NCI-H1436 treated with DMSO at 0.1 percent for 48 hours (cell line): ENCODE measurements around the gene TIAM2.

Source experiments
- DNase-seq: peaks from one replicate; lab custom pipeline; 2025; lab: John Stamatoyannopoulos, UW

TIAM2 gene

DNA sequence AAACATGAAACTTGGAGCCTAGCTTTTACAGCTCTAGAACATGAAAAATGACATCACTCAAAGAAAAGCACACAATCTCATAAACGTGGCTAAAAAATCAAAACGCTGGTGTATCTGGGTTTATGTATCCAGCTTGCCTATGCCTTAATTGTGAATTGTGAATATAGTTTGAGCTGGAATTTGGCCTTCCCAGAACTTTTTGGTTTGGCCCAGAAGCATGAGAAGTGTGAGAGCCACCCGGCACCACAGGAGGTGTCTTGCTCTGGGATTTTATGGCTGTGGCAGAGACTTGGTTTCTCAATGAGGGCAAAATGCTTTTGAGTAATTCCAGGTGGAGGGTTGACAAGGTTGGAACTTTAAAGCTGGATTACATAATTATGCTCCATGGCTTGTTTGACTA, 69.2 kb downstream of the TIAM2 start:
- DNase-seq = no peak

DNA sequence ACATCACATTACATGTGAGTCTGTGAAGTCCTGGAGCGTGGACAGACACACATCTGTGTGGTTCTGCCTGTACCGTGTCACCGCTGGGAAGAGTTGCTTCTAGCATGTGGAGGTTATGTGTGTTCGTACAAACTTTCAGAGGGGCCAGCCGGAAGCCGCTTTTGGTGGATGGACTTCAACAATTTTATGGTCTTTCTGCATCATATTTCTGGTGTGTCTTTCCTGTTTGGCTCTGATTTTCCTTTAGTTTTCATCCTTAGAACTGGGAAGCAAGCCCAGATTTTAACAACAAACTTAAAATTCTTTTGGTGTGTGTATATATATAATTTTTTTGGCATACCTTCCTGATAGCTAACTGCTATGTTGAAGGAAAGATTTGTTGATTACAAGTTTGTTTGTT, 71.2 kb downstream of the TIAM2 start:
- no peak for DNase-seq

DNA sequence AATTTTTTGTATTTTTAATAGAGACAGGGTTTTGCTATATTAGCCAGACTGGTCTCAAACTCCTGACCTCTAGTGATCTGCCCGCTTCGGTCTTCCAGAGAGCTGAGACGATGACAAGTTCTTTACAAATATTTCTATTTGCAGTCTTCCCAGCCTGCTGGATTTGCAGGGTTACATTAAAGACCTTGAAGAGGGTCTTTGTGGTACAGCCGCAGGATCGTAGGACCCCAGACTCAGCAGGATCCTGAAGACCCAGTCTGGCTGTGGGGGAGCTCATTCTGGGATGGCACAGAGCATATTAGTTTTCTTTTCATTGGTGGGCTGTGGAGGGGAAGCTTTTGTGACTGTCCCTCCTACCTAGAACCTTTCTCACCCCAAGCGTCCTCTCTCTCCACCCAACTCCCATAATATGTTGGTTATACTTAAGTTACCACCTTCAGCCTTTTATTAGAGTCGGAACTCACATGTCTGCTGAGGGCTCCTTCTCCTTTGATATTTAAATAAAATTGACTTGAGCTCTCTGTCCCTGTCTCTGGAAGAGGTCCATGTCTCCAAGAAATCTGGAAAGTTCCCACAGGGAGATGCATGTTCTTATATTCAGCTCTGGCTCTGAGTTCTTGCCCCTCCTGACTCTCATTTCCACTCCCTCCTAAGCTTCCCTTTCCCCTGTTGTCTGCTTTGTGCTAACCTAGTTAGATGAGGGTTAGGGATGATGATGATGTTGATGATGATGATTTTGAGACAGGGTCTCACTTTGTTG, 72.0 kb downstream of the TIAM2 start:
- no peak for DNase-seq

DNA sequence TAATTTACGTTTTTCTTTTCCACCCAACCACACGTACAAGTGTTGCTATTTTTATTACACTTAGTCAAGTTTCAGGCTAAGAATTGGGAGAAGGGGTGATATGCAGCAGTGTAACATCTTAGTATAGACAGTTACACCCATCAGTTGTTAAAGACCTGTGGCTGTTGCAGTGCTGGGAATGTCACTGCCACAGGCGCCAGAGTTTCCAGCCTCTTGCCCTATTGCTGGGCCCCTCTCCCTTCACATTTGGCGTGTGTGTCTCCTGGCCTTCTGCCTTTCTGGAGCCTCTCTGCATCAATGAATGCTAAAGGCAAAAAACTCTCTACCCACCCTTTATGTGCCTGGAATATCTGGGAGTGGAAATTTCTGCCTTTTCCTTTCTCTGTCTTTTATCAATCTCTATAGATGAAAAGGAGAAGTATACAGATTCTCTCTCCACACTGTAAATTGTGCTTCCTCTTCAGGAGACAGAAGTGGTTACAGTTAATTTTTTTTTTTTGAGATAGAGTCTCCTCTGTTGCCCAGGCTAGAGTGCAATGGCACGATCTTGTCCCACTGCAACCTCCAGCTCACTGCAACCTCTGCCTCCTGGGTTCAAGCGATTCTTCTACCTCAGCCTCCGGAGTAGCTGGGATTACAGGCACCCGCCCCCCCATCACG, 73.0 kb downstream of the TIAM2 start:
- DNase-seq = no peak

DNA sequence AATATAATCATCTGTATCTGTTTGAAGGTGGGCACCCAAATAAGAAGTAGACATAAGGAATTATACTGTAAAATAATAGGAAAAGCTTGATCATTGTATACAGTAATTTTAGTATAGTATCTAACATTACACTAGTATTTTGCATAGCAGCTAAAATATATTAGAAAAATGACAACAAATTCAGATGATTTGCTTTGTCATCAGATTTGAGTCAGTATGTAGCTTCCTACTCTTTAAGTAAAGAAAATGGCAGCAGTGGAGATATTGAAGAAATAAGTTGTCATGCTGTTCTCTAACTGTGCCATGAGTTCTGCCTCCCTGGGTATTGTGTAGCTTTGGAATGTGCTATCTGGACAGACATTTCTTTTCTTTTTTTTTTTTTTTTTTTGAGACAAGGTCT, 74.4 kb downstream of the TIAM2 start:
- no peak for DNase-seq

DNA sequence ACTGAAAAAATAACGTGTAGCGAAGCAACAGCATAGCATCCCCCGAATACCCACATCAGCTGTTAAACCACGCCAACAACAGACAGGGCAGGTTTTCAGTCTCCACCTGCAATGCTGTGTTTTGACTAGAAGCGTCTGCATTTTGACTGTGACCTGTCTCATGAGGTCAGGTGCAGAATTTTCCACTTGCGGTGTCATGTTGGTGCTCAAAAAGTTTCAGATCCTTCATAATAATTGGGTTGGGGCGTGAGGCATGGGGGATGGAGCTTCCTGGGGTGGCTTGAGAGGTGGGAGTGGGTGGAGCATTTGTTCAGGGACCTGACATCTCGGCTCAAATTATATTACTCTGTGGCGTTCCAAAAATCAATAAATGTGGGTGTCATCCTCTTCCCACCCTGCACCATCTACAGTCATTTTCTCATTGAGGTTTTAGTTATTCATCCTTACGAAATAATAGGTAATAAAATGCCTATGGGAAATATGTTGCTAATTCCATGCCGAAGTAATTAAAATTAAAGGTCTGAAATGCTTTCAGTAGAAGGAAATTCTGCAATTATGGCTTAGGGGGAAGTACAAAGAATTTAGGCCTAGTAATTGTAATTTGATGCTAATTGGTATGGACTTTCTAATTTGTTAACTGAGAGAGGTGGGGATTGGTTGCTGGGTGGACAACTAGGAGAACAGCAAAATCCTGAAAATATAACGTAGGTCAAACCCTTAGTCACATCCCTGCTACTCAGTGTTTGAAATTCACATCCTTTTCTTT, 81.0 kb downstream of the TIAM2 start:
- no peak for DNase-seq

DNA sequence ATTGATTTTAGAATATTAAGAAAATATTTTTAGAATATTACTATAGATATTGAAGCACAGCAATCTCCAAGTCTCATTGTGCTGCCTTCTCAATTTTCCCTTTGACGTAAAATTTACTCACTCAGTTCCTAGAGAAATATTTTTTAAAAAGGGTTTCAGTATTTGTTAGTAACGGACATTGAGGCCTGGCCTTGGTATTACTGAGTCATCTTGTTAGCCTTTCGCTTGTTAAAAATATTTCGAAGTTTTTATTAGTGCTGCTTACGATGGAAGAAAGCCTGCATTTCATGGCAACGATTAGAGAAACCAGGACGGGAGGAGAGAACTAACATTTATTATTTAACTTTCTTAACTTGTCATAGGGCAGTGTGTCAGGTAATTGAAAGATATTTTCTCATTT, 82.2 kb downstream of the TIAM2 start:
- DNase-seq = no peak

DNA sequence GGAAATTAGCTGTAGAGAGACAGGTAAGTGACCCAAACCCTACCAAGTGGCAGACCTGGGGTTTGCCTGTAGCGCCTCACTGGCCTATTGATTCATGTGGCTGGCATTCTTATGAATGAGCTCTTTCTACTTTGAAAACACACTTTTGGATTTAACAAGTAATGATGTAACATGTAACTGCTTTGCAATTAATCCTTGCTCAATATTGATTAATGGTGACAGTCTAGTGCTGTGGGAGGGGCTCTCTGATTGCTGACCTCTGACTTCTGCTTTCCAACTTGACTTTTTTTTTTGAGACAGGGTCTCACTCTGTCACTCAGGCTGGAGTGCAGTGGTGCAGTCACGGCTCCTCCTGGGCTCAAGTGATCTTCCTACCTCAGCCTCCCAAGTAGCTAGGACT, 82.7 kb downstream of the TIAM2 start:
- DNase-seq = no peak

DNA sequence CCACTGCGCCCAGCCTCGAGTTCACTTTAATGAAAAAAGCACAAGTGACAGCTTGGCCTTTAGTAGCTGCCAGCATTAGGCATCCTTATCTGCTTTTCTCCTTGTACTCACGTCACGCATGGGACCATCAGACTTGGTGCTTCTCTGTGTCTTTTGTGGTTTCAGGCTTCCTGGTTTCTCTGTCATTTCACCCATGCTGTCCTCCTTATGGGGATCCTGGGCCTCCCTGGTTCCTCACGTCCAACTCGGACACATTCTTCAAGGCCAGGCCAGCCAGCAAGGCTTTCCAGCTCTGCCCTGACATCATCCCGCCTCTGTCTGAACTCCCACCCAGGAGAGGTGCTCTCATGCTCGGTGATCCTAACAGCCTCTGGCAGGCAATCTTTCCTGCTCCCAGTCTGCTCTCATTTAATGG, 83.2 kb downstream of the TIAM2 start:
- DNase-seq = no peak

DNA sequence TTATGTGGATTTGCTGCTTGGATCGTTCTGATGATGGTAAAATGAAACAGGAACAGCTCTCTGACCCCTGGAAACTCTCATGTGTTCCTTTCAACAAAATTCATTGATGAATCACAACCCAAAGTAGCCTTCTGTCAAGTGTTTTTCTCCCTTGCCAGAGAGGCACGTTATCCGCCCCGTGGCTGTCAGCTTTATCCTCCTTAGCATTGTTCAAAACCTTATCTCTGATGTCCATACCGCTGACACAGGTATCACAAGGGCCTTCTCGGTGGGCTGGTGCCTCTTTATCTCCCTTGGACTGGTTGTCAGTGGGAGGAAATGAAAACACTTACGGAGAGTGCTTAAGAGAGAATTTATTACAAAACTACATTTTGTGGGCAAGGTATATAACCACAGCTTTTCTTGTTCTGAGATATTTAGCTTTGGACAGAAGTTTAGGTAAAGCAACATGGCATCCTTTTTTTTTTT, 84.9 kb downstream of the TIAM2 start:
- no peak for DNase-seq

DNA sequence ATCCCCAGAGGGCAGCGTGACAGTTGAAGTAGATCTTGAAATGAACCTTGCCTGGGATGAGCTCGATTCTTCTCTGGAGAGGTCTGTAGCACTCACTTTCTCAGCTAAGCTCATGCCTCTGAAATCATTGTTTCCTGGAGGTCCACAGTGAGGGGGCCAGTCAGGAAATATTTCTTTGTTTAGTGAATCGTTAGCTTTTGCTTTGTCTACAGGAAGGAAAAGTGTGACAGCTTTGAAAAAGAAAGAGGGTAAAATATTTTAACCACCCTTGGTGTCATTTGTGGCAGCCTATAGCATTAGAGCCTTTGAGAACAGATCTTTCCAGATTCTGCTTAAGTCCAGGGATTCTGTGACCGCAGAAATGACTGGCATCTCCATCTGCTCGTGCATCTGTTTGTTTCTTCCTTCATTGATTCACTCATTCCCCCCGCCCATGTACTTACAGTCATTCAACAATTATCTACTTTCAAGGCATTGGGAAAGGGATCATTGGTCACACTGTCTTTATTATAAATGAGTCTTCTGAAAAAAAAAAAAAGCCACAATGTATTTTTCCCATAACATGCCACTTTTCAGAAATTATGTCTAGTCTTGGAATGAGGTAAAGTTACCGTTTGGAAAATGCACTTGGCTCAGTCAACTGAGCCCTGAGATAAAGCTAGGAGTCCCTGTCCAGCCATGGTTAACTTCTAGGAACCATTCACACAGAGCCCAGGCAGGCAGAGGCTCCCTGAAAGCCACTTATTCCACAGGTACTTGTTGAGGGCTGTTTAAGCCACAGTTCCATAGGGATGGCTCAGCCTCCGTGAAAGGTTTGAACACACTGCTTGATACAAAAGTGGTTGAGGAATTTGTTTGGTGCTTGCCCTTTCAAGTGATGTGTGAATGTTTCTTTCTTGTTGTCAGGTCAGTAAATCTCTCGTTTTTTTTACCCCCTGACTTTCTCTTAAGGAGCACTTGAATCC, 86.0 kb downstream of the TIAM2 start:
- DNase-seq = no peak

DNA sequence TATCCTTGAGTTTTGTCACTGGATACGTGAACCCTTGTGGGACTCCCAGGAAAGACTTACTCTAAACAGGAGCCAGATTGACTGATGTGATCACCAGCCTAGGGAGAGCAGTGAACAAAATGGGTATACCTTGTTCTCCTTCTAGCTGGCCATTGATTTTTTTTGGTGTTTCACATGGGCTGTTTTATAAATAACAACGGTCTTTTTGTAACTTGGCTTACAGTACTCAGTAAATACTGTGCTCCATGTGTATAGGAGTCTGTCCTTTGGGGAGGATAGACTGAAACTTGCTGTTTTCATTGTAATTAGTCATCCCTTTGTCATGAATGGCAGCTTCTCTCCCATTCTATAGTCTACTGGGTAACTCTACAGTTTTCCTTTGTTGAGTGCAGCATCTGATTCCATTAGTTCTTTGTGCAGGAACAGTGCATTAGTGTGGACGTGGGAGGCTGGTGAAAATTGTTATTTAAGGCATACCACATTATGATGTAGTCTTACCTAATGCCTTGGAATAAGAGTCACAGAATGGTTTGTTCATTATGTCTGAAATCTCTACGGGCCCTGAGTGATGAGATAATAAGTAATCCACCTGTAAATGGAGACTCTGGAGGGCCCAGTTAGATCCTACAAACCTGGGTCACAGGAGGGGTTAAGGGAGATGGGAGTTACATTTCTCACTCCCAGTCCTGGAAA, 89.5 kb downstream of the TIAM2 start:
- no peak for DNase-seq

DNA sequence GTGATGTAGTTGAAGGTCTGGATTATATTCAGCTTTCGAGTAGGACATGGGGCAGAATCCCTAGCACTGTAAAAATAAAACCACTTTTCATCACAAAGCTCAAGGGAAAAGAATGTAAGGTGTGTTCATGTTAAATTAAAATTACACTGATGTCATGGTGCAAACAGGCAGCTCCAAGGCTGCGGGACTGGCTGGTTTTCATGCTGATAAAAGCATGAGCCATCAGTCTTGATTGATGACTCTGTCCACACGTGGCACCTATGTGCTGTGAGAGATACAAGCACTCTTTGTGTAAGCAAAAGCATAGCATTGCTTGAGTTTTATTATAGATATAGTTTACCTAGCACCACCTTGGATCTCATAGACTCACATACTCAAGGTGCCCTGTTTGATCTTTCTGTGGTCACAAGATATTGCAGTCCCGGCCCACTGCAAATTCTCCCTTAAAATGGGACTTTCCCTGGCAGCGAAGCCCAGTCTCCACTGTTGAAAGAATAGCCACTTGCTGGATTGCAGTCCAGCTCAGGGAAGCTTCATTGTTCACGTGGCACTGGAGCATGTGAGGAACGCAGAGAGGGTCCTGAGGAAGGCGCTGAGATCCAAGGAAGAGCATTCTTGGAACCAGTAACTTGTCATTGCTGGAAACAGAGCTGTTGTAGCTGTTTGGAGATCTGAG, 90.6 kb downstream of the TIAM2 start:
- DNase-seq = no peak

DNA sequence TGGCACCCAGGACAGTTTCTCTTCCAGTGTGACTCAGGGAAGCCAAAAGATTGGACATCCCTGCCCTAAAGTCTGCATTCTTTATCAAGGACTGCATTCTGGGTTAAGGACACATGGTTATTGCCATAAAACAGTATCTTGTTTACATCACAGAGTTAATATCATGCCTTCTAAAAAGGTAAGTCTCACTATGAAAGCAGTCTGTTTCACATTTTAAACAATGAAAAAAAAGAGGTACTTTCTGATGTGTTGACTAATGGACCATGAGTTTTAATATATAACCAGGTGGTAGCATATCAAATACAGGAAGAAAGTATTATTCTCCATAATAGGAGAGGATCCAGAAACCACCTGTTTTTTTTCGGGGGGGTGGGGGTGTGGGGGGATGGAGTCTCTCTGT, 93.7 kb downstream of the TIAM2 start:
- DNase-seq = no peak

DNA sequence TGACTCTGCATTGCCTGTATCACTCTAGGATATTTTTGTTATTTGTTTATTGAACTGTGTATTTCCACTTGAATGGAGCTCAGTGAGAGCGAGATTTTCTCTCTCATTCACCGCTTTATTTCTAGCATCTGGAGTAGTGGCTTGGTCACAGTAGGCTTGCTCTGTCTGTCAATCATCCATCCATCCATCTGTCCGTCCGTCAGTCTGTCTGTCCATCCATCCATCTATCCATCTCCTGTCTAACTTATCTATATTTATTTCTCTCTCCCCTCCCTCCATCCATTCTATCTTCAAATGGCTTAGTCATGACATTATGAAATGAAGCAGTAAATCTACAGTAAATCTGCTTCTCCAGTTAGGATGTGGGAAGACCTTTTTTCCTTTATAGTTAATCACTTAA, 94.6 kb downstream of the TIAM2 start:
- no peak for DNase-seq

DNA sequence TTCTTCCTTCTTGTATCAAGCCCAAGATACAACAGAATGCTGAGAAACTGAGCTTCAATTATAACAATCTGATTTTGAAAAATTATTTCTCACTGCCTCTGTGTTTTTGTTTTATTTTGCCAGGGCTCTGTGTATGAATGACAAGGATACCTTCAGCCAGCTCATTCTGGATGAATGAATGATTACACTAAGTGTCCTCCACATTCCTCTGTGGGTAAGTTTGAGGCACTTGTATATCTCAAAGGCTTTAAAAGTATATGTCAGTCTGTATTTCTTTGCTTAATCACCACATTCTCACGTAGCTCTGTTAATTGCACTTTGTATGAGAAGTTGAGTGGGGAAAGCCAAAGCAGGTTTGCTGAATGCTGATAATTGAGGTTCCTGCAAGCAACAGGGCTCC, 95.1 kb downstream of the TIAM2 start:
- DNase-seq = no peak

DNA sequence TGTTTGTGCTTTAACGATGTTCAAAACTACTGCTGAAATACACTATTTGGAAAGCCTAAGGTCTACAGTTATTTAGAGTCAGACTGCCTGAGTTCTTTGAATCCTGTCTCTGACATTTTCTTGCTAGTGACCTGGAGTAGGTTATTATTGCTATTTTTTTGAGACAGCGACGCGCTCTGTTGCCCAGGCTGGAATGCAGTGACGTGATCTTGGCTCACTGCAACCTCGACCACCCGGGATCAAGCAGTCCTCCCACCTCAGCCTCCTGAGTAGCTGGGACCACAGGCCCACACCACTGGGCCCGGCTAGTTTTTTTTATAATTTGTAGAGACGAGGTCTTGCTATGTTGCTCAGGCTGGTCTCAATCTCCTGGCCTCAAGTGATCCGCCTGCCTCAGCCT, 96.6 kb downstream of the TIAM2 start:
- DNase-seq = no peak

DNA sequence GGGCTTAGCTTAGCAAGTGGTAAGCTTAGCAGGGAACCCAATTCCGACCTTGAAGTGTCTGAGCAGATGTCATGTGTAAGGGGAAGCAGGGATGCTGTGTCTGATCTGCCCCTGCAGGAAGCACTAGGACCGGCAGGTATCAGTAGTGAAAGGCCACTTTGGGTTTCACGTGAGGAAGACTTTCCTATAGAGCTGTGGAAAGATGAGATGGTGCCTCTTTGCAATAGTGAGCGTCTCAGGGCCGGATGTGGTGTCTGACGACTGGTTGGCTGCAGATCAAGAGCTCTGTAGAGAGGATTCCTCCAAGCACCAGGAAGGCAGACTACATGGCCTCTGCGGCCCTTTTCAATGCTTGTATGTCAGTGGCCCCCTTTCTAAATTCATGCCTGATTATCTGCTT, 98.3 kb downstream of the TIAM2 start:
- DNase-seq = no peak

DNA sequence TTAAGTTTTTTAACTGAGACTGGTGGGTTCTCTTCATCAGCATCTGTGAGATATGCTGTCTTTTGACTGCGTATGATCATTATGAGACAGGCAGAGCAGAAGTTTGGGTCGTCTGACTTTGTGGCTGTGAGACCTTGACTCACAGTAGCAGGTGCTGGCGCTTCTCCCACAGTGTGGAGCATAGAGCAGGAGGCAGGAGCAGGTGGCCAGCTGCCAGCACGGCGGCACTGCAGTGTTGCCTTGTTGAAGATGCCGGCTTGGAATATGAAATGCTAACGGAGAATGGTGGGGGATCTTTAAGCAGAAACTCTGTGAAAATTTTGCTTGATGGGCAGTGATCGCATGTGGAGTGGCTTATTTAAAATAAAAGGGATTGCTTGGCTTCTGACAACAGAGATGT, 105.0 kb downstream of the TIAM2 start:
- DNase-seq = no peak

DNA sequence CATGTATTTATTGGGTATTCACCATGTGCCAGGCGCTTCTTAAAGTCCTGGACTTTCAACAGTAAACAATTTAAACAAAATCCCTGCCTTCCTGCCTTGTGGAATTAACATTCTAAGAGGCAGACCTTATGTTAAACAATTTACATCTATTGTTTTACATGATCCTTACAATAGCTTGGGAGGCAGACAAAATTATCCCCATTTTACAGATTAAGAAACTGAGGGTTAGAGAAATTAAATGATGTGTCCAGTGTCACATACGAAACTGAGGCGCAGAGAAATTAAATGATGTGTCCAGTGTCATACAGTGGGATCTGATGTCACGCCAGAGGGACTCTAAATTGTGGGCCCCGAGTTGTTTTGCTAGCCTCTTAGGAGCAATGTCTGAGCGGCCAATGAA, 105.5 kb downstream of the TIAM2 start:
- no peak for DNase-seq
